Stimulated activated CD8-positive, alpha-beta memory T cell treated with anti-CD3 and anti-CD28 coated beads, Interleukin-4, amount 100 ng/mL, for 48 hours (primary cell): Measurements from ENCODE around the gene IGSF11.
"Not testable (repeated sequence)": the region's sequence is repeated elsewhere in the genome, so short reads cannot be mapped to it uniquely, and the experiment has no call there.

ENCODE experiments used
- DNase-seq: peaks from one replicate; pipeline ENCODE4 v3.0.0-alpha.2; 2020

Gene IGSF11

GRCh38 chr3:118859950-118860349, 174.7 kb downstream of the IGSF11 start:
- no peak for DNase-seq

- DNase-seq: not testable (repeated sequence)
Observed at GRCh38 chr3:118851466-118852193, 183.0 kb downstream of the IGSF11 start.

GRCh38 chr3:118850687-118851086, 184.0 kb downstream of the IGSF11 start:
- DNase-seq: no peak
